Neuronal stem cell (in vitro differentiated cells): Measurements from ENCODE around the gene AGBL4.

Source experiments
- DNase-seq: peaks from one replicate; pipeline ENCODE4 v3.0.0-alpha.2; 2013; ENCODE audit warnings: low spot score
- H2AFZ ChIP-seq: one replicate; pipeline ENCODE4 v1.6.1; 2013; ENCODE audit warnings: mild to moderate bottlenecking, low read length, inconsistent platforms
- H2AK5ac ChIP-seq: 2 replicates; pipeline ENCODE4 v1.6.1; 2013; ENCODE audit warnings: low read depth, mild to moderate bottlenecking, inconsistent platforms, low read length, moderate library complexity, mixed read lengths
- H2BK120ac ChIP-seq: 2 replicates; pipeline ENCODE4 v1.6.1; 2013; ENCODE audit warnings: low read depth, mild to moderate bottlenecking, inconsistent platforms, low read length, moderate library complexity, mixed read lengths
- H2BK12ac ChIP-seq: one replicate; pipeline ENCODE4 v1.6.1; 2013; ENCODE audit warnings: low read length, inconsistent platforms
- H2BK15ac ChIP-seq: 2 replicates; pipeline ENCODE4 v1.6.1; 2013; ENCODE audit warnings: mild to moderate bottlenecking, low read length, inconsistent platforms, mixed read lengths
- H2BK5ac ChIP-seq: one replicate; pipeline ENCODE4 v1.6.1; 2013; ENCODE audit warnings: inconsistent platforms, mild to moderate bottlenecking, low read length, moderate library complexity
- H3K14ac ChIP-seq: one replicate; pipeline ENCODE4 v1.6.1; 2013; ENCODE audit warnings: low read length, inconsistent platforms
- H3K18ac ChIP-seq: 2 replicates; pipeline ENCODE4 v1.6.1; 2013; ENCODE audit warnings: low read length, inconsistent platforms
- H3K23ac ChIP-seq: 2 replicates; pipeline ENCODE4 v1.6.1; 2013; ENCODE audit warnings: low read depth, mild to moderate bottlenecking, mixed read lengths, low read length, inconsistent platforms; ENCODE audit not compliant: poor library complexity
- H3K27ac ChIP-seq: replicated peaks from 3 replicates; pipeline ENCODE4 v1.5.1; 2013; ENCODE audit warnings: low read length, inconsistent platforms
- H3K27me3 ChIP-seq, 3 experiments: 2 replicates each; pipeline ENCODE4 v1.6.1; 2013; ENCODE audit warnings: low read length in 3 of 3, mild to moderate bottlenecking in 2 of 3, inconsistent platforms in 1 of 3, low read depth in 1 of 3, mixed read lengths in 1 of 3, moderate library complexity in 1 of 3; ENCODE audit not compliant: control insufficient read depth in 3 of 3, insufficient read depth in 3 of 3
- H3K36me3 ChIP-seq, 2 donors: replicated peaks in 1 of 2; 2 replicates each; pipeline ENCODE4 v1.6.1; 2013; ENCODE audit warnings: low read length in 2 of 2; ENCODE audit not compliant: control insufficient read depth in 2 of 2, insufficient read depth in 2 of 2
- H3K4ac ChIP-seq: 2 replicates; pipeline ENCODE4 v1.6.1; 2013; ENCODE audit warnings: inconsistent platforms, mild to moderate bottlenecking, low read length, moderate library complexity
- H3K4me1 ChIP-seq, 2 donors: 1 replicate in 1 of 2; 2 replicates in 1 of 2; pipeline ENCODE4 v1.6.1; 2013; ENCODE audit warnings: low read length in 2 of 2, low read depth in 1 of 2; ENCODE audit not compliant: control insufficient read depth in 2 of 2, insufficient read depth in 1 of 2
- H3K4me2 ChIP-seq: one replicate; pipeline ENCODE4 v1.6.1; 2013; ENCODE audit warnings: mild to moderate bottlenecking, low read length, inconsistent platforms; ENCODE audit not compliant: insufficient read depth, poor library complexity, severe bottlenecking
- H3K4me3 ChIP-seq, 2 donors: 2 replicates each; pipeline ENCODE4 v1.5.1; 2013; ENCODE audit warnings: low read length in 2 of 2, mild to moderate bottlenecking in 2 of 2, inconsistent platforms in 1 of 2, moderate library complexity in 1 of 2
- H3K79me1 ChIP-seq: one replicate; pipeline ENCODE4 v1.6.1; 2013; ENCODE audit warnings: low read depth, mild to moderate bottlenecking, inconsistent platforms, low read length, moderate library complexity
- H3K9ac ChIP-seq: one replicate; pipeline ENCODE4 v1.6.1; 2013; ENCODE audit warnings: mild to moderate bottlenecking, low read depth, low read length, inconsistent platforms; ENCODE audit not compliant: poor library complexity
- H3K9me3 ChIP-seq, 2 donors: replicated peaks in 1 of 2; 2 replicates each; pipeline versions ENCODE3 to v1.6.1; 2013; ENCODE audit warnings: low read length in 2 of 2, mild to moderate bottlenecking in 2 of 2, inconsistent platforms in 1 of 2, low read depth in 1 of 2, mixed read lengths in 1 of 2, moderate library complexity in 1 of 2; ENCODE audit not compliant: control insufficient read depth in 2 of 2, insufficient read depth in 1 of 2
- H4K8ac ChIP-seq: one replicate; pipeline ENCODE4 v1.6.1; 2013; ENCODE audit warnings: low read depth, mild to moderate bottlenecking, inconsistent platforms, low read length, moderate library complexity
- H4K91ac ChIP-seq: one replicate; pipeline ENCODE4 v1.6.1; 2013; ENCODE audit warnings: low read length, low read depth, mild to moderate bottlenecking, inconsistent platforms; ENCODE audit not compliant: poor library complexity
- WGBS, 2 donors: extraction: QIAGEN DNeasy Blood & Tissue Kit; methylation state at CpG; one replicate each; pipeline ENCODE4 v1.1.7; 2013; ENCODE audit warnings: missing lambda C conversion rate in 2 of 2, mixed read lengths in 1 of 2; ENCODE audit not compliant: insufficient read length in 2 of 2, insufficient replicate concordance in 1 of 2; ENCODE audit errors: extremely low coverage in 2 of 2; 5-methylcytosine and 5-hydroxymethylcytosine counted together

AGBL4 gene

DNA sequence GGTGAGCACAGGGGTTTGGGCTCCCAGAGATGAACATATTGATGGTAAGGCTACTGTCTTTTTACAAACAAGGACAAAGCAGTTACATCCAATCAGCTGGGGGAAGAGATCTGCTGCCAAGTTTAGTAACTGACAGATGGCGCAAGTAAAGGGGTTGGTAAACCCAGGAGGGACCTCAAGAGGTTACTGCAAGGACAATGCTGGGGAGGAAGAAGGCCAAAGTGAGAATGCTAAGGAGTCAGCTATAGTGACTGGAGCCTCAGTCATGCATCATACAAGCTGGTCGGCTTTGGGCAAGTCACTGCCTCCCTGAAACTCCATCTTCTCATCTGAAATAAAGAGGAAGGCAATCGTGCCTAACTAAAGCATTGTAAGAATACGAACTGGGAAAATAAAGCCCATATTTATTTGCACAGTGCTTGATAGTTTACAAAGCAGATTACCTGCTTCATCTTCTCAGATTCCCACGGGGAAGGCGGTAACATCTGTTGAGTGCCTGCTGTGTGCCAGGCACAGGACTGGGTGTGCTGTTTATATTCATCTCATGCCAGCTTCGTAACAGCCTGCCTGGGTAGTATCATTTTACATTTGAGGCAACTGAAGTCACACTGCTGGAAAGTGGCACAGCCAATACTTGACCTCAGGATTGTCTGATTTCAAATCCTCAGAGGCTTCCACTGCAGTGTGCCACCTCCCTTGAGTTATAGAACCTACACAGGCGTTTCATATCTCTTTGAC, 1361.9 kb downstream of the AGBL4 start:
- no CpG with 5 or more reads among the region's 8 CpGs for WGBS, 2 donors
- H4K91ac ChIP-seq = no peak overlapping the region
- no peak overlapping the region for H2BK12ac ChIP-seq
- no peak overlapping the region for H2AK5ac ChIP-seq
- H3K23ac ChIP-seq = no peak overlapping the region
- H3K79me1 ChIP-seq = no peaks in the 10 kb centered on the region
- no peak overlapping the region for H3K4me3 ChIP-seq
- H2AFZ ChIP-seq = no peak overlapping the region
- no peaks in the 10 kb centered on the region for H3K9me3 ChIP-seq
- H3K14ac ChIP-seq = no peak overlapping the region
- no peak overlapping the region for H3K4me2 ChIP-seq
- no peak overlapping the region for H3K18ac ChIP-seq
- H2BK5ac ChIP-seq = no peak overlapping the region
- no peaks in the 10 kb centered on the region for H3K4me1 ChIP-seq
- no peak overlapping the region for H4K8ac ChIP-seq
- H2BK120ac ChIP-seq = no peak overlapping the region
- DNase-seq = no peak
- H3K27ac ChIP-seq = no peak overlapping the region
- no peak overlapping the region for H2BK15ac ChIP-seq
- no peak overlapping the region for H3K9ac ChIP-seq
- no peaks in the 10 kb centered on the region for H3K36me3 ChIP-seq
- no peak overlapping the region for H3K4ac ChIP-seq
- no peaks in the 10 kb centered on the region for H3K27me3 ChIP-seq

DNA sequence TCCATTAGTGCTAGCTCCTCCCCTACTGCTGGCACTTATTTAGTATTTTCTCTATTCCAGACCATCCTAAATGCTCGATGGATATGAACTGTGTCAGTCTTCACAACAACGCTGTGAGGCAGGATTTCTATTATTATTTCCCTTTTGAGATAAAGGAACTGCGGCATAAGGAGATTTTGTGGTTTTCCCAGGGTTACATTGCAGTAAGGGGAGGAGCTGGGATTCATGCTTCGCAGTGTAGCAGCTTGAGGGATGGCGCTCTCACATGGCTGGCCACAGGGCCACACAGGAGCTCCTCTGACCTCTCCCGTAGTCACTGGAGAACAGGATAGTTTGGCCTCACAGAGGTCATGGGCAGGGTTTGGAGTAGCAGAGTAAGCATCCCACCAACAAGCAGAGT, 1364.0 kb downstream of the AGBL4 start:
- WGBS, 2 donors = no CpG with 5 or more reads among the region's 6 CpGs
- Histone ChIP-seq H3K14ac (no peak overlapping the region), H3K4me2 (no peak overlapping the region), H2BK12ac (no peak overlapping the region), H3K9ac (no peak overlapping the region), H3K4ac (no peak overlapping the region), H2BK5ac (no peak overlapping the region), H3K23ac (no peak overlapping the region), H4K8ac (no peak overlapping the region), H3K27ac (no peak overlapping the region), H3K4me3 (no peak overlapping the region), H2BK15ac (no peak overlapping the region), H3K18ac (no peak overlapping the region), H2AFZ (no peak overlapping the region), H2AK5ac (peak overlapping the region; percentile 26), H2BK120ac (no peak overlapping the region), H3K36me3 (no peaks in the 10 kb centered on the region), H3K9me3 (no peaks in the 10 kb centered on the region), H3K79me1 (no peaks in the 10 kb centered on the region), H3K4me1 (peaks cover 0 to 1% of the 10 kb centered on the region in 2 donors), H3K27me3 (peaks cover 0 to 5% (median 0%) of the 10 kb centered on the region in 3 experiments), H4K91ac (peak overlapping the region; percentile 24)
- no peak for DNase-seq

DNA sequence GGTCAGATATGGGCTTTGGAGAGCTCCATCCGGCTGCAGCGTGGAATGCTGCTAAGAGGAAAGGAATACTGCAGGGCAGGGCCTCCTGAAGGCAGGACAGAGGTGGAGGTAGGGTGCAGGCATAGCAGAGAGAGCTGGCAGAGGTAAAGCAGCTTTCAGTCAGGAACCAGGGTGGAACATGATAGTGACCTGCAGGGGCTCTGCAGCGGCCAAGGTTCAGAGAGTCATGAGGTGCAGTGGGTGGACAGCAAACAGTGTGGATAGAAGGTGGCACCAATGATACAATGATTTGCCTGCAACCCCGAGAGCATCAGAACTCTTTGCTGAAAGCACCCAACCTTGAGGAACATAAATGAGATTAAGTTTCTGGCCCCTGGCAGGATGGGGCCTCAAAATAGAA, 1366.3 kb downstream of the AGBL4 start:
- no CpG with 5 or more reads among the region's 4 CpGs for WGBS, 2 donors
- no peak for DNase-seq

DNA sequence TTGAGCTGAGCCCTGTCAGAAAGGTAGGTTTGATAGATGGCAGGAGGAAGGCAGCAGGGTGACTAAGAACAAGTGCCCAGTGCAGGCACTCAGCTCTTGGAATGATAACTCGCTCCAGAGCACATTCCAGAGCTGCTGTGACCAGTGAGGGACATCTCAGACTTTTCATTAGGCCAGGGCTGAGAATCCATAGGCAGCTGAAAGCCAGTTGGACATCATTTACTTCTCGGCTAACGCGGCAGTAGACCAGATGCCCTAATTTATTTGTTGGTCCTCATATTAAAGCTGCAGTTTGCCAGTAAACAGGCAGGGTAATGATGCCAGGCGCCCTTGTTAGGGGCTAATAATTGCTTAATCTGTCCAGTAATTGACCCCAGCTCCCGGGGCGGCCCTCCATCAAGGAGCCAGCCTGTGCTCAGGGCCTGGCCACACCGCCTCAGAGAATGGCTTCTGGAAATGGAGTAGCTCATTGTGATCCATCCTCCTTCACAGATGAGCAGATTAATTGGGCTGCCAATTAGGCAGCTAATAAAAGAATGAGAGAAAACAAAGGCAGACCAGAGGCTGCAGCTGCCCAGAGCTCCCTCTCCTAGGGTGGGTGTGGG, 1369.0 kb downstream of the AGBL4 start:
- no peak overlapping the region for H2BK5ac ChIP-seq
- no peak overlapping the region for H4K8ac ChIP-seq
- no peak overlapping the region for H3K4me3 ChIP-seq
- H3K14ac ChIP-seq = no peak overlapping the region
- WGBS, 2 donors = no CpG with 5 or more reads among the region's 8 CpGs
- H2BK120ac ChIP-seq = no peak overlapping the region
- no peak overlapping the region for H2BK12ac ChIP-seq
- H4K91ac ChIP-seq = no peak overlapping the region
- no peaks in the 10 kb centered on the region for H3K79me1 ChIP-seq
- H3K4ac ChIP-seq = no peak overlapping the region
- H3K27ac ChIP-seq = peak overlapping the region; percentile 68
- no peaks in the 10 kb centered on the region for H3K9me3 ChIP-seq
- H3K9ac ChIP-seq = no peak overlapping the region
- DNase-seq = peak; percentile 33
- H2BK15ac ChIP-seq = no peak overlapping the region
- H3K4me2 ChIP-seq = no peak overlapping the region
- no peak overlapping the region for H3K23ac ChIP-seq
- no peak overlapping the region for H2AFZ ChIP-seq
- H3K27me3 ChIP-seq = peaks cover 0 to 22% (median 0%) of the 10 kb centered on the region in 3 experiments
- H2AK5ac ChIP-seq = no peak overlapping the region
- H3K4me1 ChIP-seq = peaks cover 0 to 9% of the 10 kb centered on the region in 2 donors
- no peaks in the 10 kb centered on the region for H3K36me3 ChIP-seq
- H3K18ac ChIP-seq = no peak overlapping the region

More for the DNA sequence above, 1366.3 kb downstream of the AGBL4 start:
- Histone ChIP-seq H3K18ac (peak overlapping the region; percentile 58), H3K27me3 (peaks cover 0 to 22% (median 0%) of the 10 kb centered on the region in 3 experiments), H2BK5ac (no peak overlapping the region), H4K91ac (no peak overlapping the region), H2AFZ (no peak overlapping the region), H2BK12ac (peak overlapping the region; percentile 44), H3K79me1 (no peaks in the 10 kb centered on the region), H3K9me3 (no peaks in the 10 kb centered on the region), H3K4me2 (no peak overlapping the region), H2BK120ac (no peak overlapping the region), H3K4me3 (no peak overlapping the region), H3K36me3 (no peaks in the 10 kb centered on the region), H3K14ac (no peak overlapping the region), H3K23ac (no peak overlapping the region), H3K9ac (no peak overlapping the region), H2BK15ac (no peak overlapping the region), H4K8ac (no peak overlapping the region), H3K27ac (no peak overlapping the region), H3K4me1 (peaks cover 0 to 9% of the 10 kb centered on the region in 2 donors), H2AK5ac (no peak overlapping the region), H3K4ac (no peak overlapping the region)
